ENCODE results near the gene RBBP6. TPM values are rescaled to one million over a fixed set of nuclear protein-coding genes. Genes with fewer than 3 reads are reported as not detected.

RBBP6 gene
- total RNA-seq, 4 donors from 2014 or later: 38.5 to 67.5 (median 58.5) TPM

DNA sequence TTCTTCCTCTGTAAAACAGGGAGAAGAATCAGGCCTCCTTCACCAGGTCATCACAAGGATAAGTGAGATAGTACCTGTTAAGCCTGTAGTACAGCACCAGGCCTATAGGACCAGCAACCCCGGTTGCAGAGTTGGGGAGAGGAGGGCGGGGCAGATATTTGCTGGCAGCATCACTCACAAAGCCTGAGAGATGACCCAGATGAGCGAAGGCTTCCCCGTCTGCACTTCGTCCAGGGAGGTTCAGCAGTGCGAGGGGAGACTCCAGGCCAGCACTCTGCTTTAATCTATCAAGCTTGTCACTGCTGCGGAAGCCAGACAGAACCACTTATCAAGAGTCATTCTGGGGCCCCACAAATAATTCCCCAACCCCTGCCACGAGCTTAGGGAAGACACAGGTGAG is 15.8 kb upstream of the RBBP6 start:
- H3K27ac ChIP-seq: no peak overlapping the region
- no peaks in the 10 kb centered on the region for H3K27me3 ChIP-seq
- 56% methylated on average over 8 of the region's 8 CpGs; no CpG with 5 or more reads in 1 of the 2 donors for WGBS, 2 donors (ENCODE audit: low coverage in 1 of 2)
- H3K9me3 ChIP-seq: no peaks in the 10 kb centered on the region
- in situ Hi-C loops (cut with MboI; ENCODE audit: low pct_ligation_motif_present in 1 of 4, low pct_unique_long_range_greater_than_20kb in 1 of 4, low sequenced_read_pairs in 3 of 4): no loop called here
- intact Hi-C loops (cut with DNase I; ENCODE audit: low total_unique reads): no loop called here
- no peaks in the 10 kb centered on the region for H3K36me3 ChIP-seq
- DNase-seq: no peak
- TF ChIP-seq POLR2AphosphoS5 (IDR thresholded peaks at IDR 0.05) (no peak), POLR2A (IDR thresholded peaks at IDR 0.05) (no peak), EP300 (IDR thresholded peaks at IDR 0.05; ENCODE audit: low read depth) (no peak)
- TF ChIP-seq, protein P1, sequence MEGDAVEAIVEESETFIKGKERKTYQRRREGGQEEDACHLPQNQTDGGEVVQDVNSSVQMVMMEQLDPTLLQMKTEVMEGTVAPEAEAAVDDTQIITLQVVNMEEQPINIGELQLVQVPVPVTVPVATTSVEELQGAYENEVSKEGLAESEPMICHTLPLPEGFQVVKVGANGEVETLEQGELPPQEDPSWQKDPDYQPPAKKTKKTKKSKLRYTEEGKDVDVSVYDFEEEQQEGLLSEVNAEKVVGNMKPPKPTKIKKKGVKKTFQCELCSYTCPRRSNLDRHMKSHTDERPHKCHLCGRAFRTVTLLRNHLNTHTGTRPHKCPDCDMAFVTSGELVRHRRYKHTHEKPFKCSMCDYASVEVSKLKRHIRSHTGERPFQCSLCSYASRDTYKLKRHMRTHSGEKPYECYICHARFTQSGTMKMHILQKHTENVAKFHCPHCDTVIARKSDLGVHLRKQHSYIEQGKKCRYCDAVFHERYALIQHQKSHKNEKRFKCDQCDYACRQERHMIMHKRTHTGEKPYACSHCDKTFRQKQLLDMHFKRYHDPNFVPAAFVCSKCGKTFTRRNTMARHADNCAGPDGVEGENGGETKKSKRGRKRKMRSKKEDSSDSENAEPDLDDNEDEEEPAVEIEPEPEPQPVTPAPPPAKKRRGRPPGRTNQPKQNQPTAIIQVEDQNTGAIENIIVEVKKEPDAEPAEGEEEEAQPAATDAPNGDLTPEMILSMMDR (IDR thresholded peaks at IDR 0.05): no peak
- H3K4me1 ChIP-seq: no peaks in the 10 kb centered on the region
- H3K4me3 ChIP-seq: no peak overlapping the region

DNA sequence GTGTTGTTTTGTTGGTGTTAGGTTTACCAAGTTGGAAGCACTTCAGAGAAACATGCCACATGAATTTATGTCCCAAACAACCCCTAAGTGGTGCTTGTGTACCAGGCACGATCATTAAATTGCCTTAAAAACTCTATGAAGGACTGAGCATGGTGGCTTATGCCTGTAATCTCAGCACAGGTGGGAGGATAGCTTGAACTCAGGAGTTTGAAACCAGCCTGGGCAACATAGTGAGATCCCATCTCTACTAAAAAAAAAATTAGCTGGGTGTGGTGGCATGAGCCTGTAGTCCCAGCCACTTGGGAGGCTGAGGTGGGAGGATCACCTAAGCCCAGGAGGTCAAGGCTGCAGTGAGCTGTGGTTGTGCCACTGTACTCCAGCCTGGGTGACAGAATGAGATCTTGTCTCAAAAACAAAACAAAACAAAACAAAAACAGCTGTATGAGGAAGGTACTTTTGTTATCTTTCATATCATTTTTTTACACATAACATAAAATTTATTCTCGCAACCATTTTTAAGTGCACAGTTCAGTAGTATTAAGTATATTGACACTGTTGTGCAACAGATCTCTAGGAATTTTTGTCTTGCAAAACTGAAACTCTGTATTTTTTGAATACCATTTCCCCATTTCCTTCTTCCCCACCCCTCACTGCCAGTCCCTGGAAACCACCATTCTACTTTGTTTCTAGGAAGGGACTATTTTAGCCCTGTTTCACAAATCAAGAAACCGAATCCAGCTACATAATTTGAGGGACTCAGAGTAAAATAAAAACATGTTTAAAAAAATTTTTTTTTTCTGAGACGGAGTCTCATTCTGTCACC is 14.3 kb upstream of the RBBP6 start:
- Histone ChIP-seq H3K27me3 (no peaks in the 10 kb centered on the region), H3K36me3 (no peaks in the 10 kb centered on the region), H3K9me3 (no peaks in the 10 kb centered on the region), H3K4me1 (no peaks in the 10 kb centered on the region), H3K4me3 (no peak overlapping the region), H3K27ac (no peak overlapping the region)
- WGBS, 2 donors (ENCODE audit: low coverage in 1 of 2): 56 to 57% methylated on average over 4 of the region's 4 CpGs
- in situ Hi-C loops (cut with MboI; ENCODE audit: low pct_ligation_motif_present in 1 of 4, low pct_unique_long_range_greater_than_20kb in 1 of 4, low sequenced_read_pairs in 3 of 4): loop anchor here in 2 of 4 donors (25.0 kb wide), 2 partner anchors 587 to 712 kb away; partner anchors contain the start of gene LCMT1 (in 1 of the 2)
- no peak for DNase-seq
- intact Hi-C loops (cut with DNase I; ENCODE audit: low total_unique reads): no loop called here
- TF ChIP-seq, protein P1 (IDR thresholded peaks at IDR 0.05): no peak
- TF ChIP-seq POLR2AphosphoS5 (IDR thresholded peaks at IDR 0.05) (no peak), EP300 (IDR thresholded peaks at IDR 0.05; ENCODE audit: low read depth) (no peak), POLR2A (IDR thresholded peaks at IDR 0.05) (no peak)

DNA sequence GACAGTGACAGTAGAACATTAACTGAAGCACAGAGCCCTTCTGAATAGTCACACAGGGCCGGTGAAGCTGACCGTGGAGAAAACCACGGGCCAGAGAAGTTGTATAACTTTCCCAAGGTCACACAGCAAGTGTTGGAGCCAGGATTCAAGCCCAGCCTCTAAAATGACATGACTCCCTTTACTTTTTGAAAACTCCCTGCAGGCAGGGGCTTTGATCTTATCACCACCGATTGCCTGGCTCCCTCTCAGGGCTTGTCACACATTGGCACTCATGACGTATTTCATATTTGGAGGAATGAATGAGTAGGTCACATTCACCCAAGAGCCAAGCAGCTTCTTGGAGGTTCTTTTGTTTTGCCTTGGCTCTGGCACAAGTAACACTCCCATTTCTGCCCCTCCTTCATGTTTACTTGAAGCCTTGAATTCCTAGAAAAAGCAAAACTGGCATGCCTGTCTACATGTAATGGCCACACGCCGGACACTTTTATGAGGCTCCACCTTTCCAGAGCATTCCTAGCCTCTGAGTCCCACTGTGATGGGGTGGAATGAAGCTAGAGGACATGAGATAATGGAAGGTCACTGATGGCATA is 13.3 kb upstream of the RBBP6 start:
- DNase-seq: no peak
- Histone ChIP-seq H3K9me3 (no peaks in the 10 kb centered on the region), H3K4me1 (no peaks in the 10 kb centered on the region), H3K4me3 (no peak overlapping the region), H3K27me3 (no peaks in the 10 kb centered on the region), H3K36me3 (no peaks in the 10 kb centered on the region), H3K27ac (no peak overlapping the region)
- intact Hi-C loops (cut with DNase I; ENCODE audit: low total_unique reads): no loop called here
- in situ Hi-C loops (cut with MboI; ENCODE audit: low pct_ligation_motif_present in 1 of 4, low pct_unique_long_range_greater_than_20kb in 1 of 4, low sequenced_read_pairs in 3 of 4): loop anchor here in 2 of 4 donors (25.0 kb wide), 2 partner anchors 586 to 711 kb away; partner anchors contain the start of gene LCMT1 (in 1 of the 2)
- 39% methylated on average over 7 of the region's 7 CpGs; no CpG with 5 or more reads in 1 of the 2 donors for WGBS, 2 donors (ENCODE audit: low coverage in 1 of 2)
- TF ChIP-seq, protein P1 (IDR thresholded peaks at IDR 0.05): no peak
- TF ChIP-seq EP300 (IDR thresholded peaks at IDR 0.05; ENCODE audit: low read depth) (no peak), POLR2AphosphoS5 (IDR thresholded peaks at IDR 0.05) (no peak), POLR2A (IDR thresholded peaks at IDR 0.05) (no peak)

DNA sequence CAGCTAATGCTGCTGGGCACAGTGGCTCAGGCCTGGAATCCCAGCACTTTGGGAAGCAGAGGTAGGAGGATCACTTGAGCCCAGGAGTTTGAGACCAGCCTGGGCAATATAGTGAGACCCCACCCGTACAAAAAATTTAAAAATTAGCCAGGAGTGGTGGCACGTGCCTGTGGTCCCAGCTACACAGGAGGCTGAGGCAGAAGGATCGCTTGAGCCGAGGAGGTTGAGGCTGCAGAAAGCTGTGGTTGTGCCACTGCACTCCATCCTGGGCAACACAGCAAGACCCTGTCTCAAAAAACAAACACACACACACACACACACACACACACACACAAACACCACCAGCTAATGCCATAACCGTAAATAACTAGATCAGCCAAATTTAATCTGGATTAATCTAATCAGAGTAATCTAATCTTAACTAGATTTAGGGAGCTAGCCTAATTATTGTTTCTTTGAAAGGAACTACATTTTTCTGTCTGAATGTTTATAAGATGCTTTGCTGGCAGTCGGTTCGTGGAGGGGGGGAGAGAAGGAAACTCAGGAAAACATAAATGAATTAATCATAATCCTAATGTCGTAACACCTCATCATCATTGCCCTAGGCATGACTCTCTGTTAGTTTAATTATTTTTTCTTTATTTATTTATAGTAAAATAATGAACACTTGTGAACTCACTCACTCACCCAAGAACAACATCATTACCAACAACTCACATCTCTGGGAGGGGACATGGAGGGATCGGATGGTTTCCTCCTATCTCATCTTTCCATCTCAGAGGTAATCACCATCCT is 12.5 kb upstream of the RBBP6 start:
- DNase-seq: no peak
- 70 to 88% methylated on average over 5 to 9 of the region's 9 CpGs for WGBS, 2 donors (ENCODE audit: low coverage in 1 of 2)
- no peaks in the 10 kb centered on the region for H3K36me3 ChIP-seq
- H3K4me1 ChIP-seq: no peaks in the 10 kb centered on the region
- in situ Hi-C loops (cut with MboI; ENCODE audit: low pct_ligation_motif_present in 1 of 4, low pct_unique_long_range_greater_than_20kb in 1 of 4, low sequenced_read_pairs in 3 of 4) (loop anchor here in 2 of 4 donors (25.0 kb wide), 2 partner anchors 585 to 710 kb away; partner anchors contain the start of gene LCMT1 (in 1 of the 2)), intact Hi-C loops (cut with DNase I; ENCODE audit: low total_unique reads) (no loop called here)
- no peak overlapping the region for H3K27ac ChIP-seq
- no peaks in the 10 kb centered on the region for H3K27me3 ChIP-seq
- TF ChIP-seq, protein P1 (IDR thresholded peaks at IDR 0.05): no peak
- TF ChIP-seq POLR2A (IDR thresholded peaks at IDR 0.05): no peak
- no peak for TF ChIP-seq EP300 (IDR thresholded peaks at IDR 0.05; ENCODE audit: low read depth)
- TF ChIP-seq POLR2AphosphoS5 (IDR thresholded peaks at IDR 0.05): no peak
- H3K9me3 ChIP-seq: no peaks in the 10 kb centered on the region
- H3K4me3 ChIP-seq: no peak overlapping the region
